HepG2 (cell line): ENCODE measurements around the gene ART3. TPM values are rescaled to one million over a fixed set of nuclear protein-coding genes. Genes with fewer than 3 reads are reported as not detected.
A peak's percentile ranks its signal among the peaks of the same experiment; 100 is the strongest.

Experiments used
- CEBPG ChIP-seq: IDR thresholded peaks from 2 replicates; pipeline ENCODE4 v1.6.1; 2016
- FOXA1 ChIP-seq, 2 experiments: fragments of 450-650 bp in 1 of 2; sonication (generic) in 1 of 2; formaldehyde crosslinking in 1 of 2; IDR thresholded peaks; 2 replicates each; pipeline versions ENCODE4 v1.4.0 to v1.6.1; 2016 to 2020; ENCODE audit warnings: missing genetic modification reagents in 1 of 2
- FOXP1 ChIP-seq, 2 experiments: fragments of 450-650 bp in 1 of 2; IDR thresholded peaks; 2 replicates each; pipeline ENCODE4 v1.6.1; 2017 to 2018; ENCODE audit warnings: antibody characterized with exemption in 1 of 2
- GFI1 ChIP-seq: sonication (generic); formaldehyde crosslinking; IDR thresholded peaks from 2 replicates; pipeline ENCODE4 v1.5.0; 2020; ENCODE audit warnings: missing genetic modification reagents, mild to moderate bottlenecking, borderline replicate concordance
- KDM6A ChIP-seq: IDR thresholded peaks from 2 replicates; pipeline ENCODE4 v1.6.1; 2016; ENCODE audit warnings: low read depth
- KMT2B ChIP-seq: IDR thresholded peaks from 2 replicates; pipeline ENCODE4 v1.6.1; 2016; ENCODE audit warnings: missing genetic modification reagents, missing compliant biosample characterization
- MTF2 ChIP-seq: sonication (generic); formaldehyde crosslinking; IDR thresholded peaks from 2 replicates; pipeline ENCODE4 v1.5.0; 2020; ENCODE audit warnings: missing genetic modification reagents, borderline replicate concordance
- NFKB2 ChIP-seq: sonication (generic); formaldehyde crosslinking; IDR thresholded peaks from 2 replicates; pipeline ENCODE4 v1.4.0; 2020; ENCODE audit warnings: missing genetic modification reagents, borderline replicate concordance
- NR2F1 ChIP-seq, 2 experiments: fragments of 450-650 bp in 1 of 2; formaldehyde crosslinking in 1 of 2; IDR thresholded peaks; 2 replicates each; pipeline versions ENCODE4 v1.5.0 to v1.6.1; 2016 to 2020; ENCODE audit warnings: mild to moderate bottlenecking in 1 of 2, missing compliant biosample characterization in 1 of 2, missing genetic modification reagents in 1 of 2, moderate library complexity in 1 of 2
- PITX1 ChIP-seq: sonication (generic); formaldehyde crosslinking; IDR thresholded peaks from 2 replicates; pipeline ENCODE4 v1.5.1; 2020; ENCODE audit warnings: mild to moderate bottlenecking, missing genetic modification reagents
- PRPF4 ChIP-seq: fragments of 200-400 bp; formaldehyde crosslinking; IDR thresholded peaks from 2 replicates; pipeline ENCODE4 v1.6.1; 2016; ENCODE audit warnings: low read length, low read depth; ENCODE audit not compliant: poor library complexity, severe bottlenecking
- SP2 ChIP-seq: sonication (generic); formaldehyde crosslinking; IDR thresholded peaks from 2 replicates; pipeline ENCODE4 v1.5.1; 2020; ENCODE audit warnings: mild to moderate bottlenecking, missing genetic modification reagents
- SP5 ChIP-seq: IDR thresholded peaks from 2 replicates; pipeline ENCODE4 v1.6.1; 2016; ENCODE audit warnings: low read depth, borderline replicate concordance
- TP53 ChIP-seq: sonication (generic); formaldehyde crosslinking; conservative IDR thresholded peaks from 2 replicates; pipeline ENCODE4 v1.4.0; 2020; ENCODE audit warnings: missing genetic modification reagents
- ZIK1 ChIP-seq: sonication (generic); formaldehyde crosslinking; IDR thresholded peaks from 2 replicates; pipeline ENCODE4 v1.5.0; 2020; ENCODE audit warnings: mild to moderate bottlenecking, low read depth, missing genetic modification reagents, borderline replicate concordance
- ZNF569 ChIP-seq: sonication (generic); formaldehyde crosslinking; IDR thresholded peaks from 2 replicates; pipeline ENCODE4 v1.5.0; 2020; ENCODE audit warnings: mild to moderate bottlenecking, missing genetic modification reagents, moderate library complexity, borderline replicate concordance
- ZNF614 ChIP-seq: IDR thresholded peaks from 2 replicates; pipeline ENCODE4 v1.6.1; 2018; ENCODE audit warnings: missing biosample characterization, missing genetic modification reagents, inconsistent platforms, borderline replicate concordance
- ZNF772 ChIP-seq: sonication (generic); formaldehyde crosslinking; IDR thresholded peaks from 2 replicates; pipeline ENCODE4 v1.5.0; 2020; ENCODE audit warnings: mild to moderate bottlenecking, missing genetic modification reagents
- polyA plus RNA-seq, 8 experiments: library from polyadenylated mRNA; depleted of rRNA in 3 of 8; stranded (reverse) in 7 of 8; unstranded in 1 of 8; fragments of >200 nt; fragmentation: Illumina TruSeq in 4 of 8; extraction: Trizol in 4 of 8; gene quantifications; 2 replicates each; pipeline versions ENCODE4 v1.2.1 to v1.2.3, GENCODE V29; 2011 to 2016; ENCODE audit warnings: low read depth in 4 of 8, missing spikeins in 1 of 8, mixed read lengths in 1 of 8; ENCODE audit not compliant: insufficient read depth in 1 of 8
- total RNA-seq, 5 experiments: library from RNA; depleted of rRNA; stranded (reverse); fragments of >200 nt; fragmentation: Illumina TruSeq; extraction: Trizol; gene quantifications; 2 replicates each; pipeline ENCODE4 v1.2.3, GENCODE V29; 2016; ENCODE audit warnings: low read depth in 1 of 5
- TF ChIP-seq, protein P1 (sequence below): IDR thresholded peaks from 2 replicates; pipeline ENCODE4 v1.6.1; 2016; ENCODE audit warnings: missing biosample characterization, missing genetic modification reagents, low read depth
- TF ChIP-seq, protein P2 (sequence below): sonication (generic); formaldehyde crosslinking; IDR thresholded peaks from 2 replicates; pipeline ENCODE4 v1.8.1; 2023; ENCODE audit warnings: mild to moderate bottlenecking, moderate library complexity, missing genetic modification reagents
- TF ChIP-seq, protein P3 (sequence below): sonication (generic); formaldehyde crosslinking; IDR thresholded peaks from 2 replicates; pipeline ENCODE4 v1.4.0; 2020; ENCODE audit warnings: mild to moderate bottlenecking, missing genetic modification reagents, borderline replicate concordance

The ART3 gene
- total and polyA plus RNA-seq, 2 of the 13 experiments (the other 11 are each of a cell fraction or from before 2014, with no cell fraction given): not detected

DNA sequence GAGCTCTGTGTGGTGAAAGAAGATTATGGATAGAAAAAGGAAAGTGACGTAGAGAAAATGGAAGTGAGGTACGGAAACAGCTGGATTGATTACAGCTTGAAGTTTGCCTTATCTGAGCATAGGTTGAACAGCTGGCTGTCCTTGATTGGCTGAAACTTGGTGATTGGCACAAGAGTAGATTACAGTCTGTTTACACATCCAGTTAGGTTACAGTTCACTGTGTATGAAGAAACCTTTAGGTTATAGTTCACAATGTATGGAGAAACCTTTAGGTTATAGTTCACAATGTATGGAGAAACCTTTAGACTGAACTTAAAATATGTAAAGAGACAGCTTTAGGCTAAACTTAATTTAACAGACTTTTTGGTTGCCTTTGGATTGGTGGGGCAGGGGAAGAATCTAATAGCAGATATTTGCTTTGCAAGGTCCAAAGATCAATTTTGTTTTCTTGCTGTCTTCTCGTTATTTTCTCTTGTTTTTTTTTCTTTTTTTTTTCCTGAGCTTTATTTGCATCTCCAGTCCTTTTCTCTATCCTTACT, 15.6 kb upstream of the ART3 start (continued):
- no peak for TF ChIP-seq ZNF614
- TF ChIP-seq ZNF569: no peak
- no peak for TF ChIP-seq KDM6A (CRISPR knock-in tag)
- 0 out of 2 replicates have a peak, but pooled peaks have one; percentile 38 for TF ChIP-seq PITX1 (CRISPR knock-in tag)
- no peak for TF ChIP-seq NFKB2 (CRISPR knock-in tag)
- peak; percentile 28; the same call in 1 of the 2 replicates for TF ChIP-seq FOXP1 (IDR thresholded peaks at IDR 0.05)
- peak; percentile 33; the same call in 1 of the 2 replicates for TF ChIP-seq FOXP1 (CRISPR knock-in tag; IDR thresholded peaks at IDR 0.05)
- no peak for TF ChIP-seq SP5 (CRISPR knock-in tag)
- TF ChIP-seq TP53 (CRISPR knock-in tag): no peak
- peak; percentile 29; the same call in 1 of the 2 replicates for TF ChIP-seq FOXA1 (IDR thresholded peaks at IDR 0.05)
- TF ChIP-seq FOXA1 (CRISPR knock-in tag; IDR thresholded peaks at IDR 0.05): peak; percentile 65
- no peak for TF ChIP-seq ZNF772 (CRISPR knock-in tag)
- peak; percentile 42; the same call in 1 of the 2 replicates for TF ChIP-seq SP2 (CRISPR knock-in tag)
- TF ChIP-seq, protein P1, sequence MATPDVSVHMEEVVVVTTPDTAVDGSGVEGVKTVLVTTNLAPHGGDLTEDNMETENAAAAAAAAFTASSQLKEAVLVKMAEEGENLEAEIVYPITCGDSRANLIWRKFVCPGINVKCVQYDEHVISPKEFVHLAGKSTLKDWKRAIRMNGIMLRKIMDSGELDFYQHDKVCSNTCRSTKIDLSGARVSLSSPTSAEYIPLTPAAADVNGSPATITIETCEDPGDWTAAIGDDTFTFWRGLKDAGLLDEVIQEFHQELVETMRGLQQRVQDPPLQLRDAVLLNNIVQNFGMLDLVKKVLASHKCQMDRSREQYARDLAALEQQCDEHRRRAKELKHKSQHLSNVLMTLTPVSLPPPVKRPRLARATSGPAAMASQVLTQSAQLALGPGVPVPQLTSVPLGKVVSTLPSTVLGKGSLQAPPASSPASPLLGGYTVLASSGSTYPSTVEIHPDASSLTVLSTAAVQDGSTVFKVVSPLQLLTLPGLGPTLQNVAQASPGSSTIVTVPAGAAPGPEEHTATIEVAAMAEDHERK (CRISPR knock-in tag): no peak
- no peak for TF ChIP-seq GFI1 (CRISPR knock-in tag)
- TF ChIP-seq, protein P2, sequence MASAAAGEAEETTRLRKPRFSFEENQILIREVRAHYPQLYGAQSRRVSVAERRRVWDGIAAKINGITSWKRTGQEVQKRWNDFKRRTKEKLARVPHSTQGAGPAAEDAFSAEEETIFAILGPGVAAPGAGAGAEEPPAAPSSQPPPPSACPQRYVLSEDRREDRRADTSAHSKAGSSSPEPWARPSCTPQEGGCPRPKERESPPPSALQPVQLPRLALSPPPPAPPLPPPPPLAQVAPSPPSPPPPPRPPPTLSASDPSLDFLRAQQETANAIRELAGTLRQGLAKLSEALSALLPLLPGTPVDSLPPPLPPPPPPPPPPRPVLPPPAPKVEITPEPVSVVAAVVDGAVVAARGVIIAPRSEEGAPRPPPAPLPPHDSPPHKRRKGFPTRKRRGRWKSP (CRISPR knock-in tag): no peak
- TF ChIP-seq ZIK1: no peak
- TF ChIP-seq KMT2B (CRISPR knock-in tag): no peak
- no peak for TF ChIP-seq PRPF4
- no peak for TF ChIP-seq MTF2 (CRISPR knock-in tag)
- peak; percentile 49 for TF ChIP-seq CEBPG (CRISPR knock-in tag)
- TF ChIP-seq NR2F1 (CRISPR knock-in tag; IDR thresholded peaks at IDR 0.05): peak in 1 of 2 experiments; percentile 30; a peak in 1 of 4 replicates
- TF ChIP-seq, protein P3, sequence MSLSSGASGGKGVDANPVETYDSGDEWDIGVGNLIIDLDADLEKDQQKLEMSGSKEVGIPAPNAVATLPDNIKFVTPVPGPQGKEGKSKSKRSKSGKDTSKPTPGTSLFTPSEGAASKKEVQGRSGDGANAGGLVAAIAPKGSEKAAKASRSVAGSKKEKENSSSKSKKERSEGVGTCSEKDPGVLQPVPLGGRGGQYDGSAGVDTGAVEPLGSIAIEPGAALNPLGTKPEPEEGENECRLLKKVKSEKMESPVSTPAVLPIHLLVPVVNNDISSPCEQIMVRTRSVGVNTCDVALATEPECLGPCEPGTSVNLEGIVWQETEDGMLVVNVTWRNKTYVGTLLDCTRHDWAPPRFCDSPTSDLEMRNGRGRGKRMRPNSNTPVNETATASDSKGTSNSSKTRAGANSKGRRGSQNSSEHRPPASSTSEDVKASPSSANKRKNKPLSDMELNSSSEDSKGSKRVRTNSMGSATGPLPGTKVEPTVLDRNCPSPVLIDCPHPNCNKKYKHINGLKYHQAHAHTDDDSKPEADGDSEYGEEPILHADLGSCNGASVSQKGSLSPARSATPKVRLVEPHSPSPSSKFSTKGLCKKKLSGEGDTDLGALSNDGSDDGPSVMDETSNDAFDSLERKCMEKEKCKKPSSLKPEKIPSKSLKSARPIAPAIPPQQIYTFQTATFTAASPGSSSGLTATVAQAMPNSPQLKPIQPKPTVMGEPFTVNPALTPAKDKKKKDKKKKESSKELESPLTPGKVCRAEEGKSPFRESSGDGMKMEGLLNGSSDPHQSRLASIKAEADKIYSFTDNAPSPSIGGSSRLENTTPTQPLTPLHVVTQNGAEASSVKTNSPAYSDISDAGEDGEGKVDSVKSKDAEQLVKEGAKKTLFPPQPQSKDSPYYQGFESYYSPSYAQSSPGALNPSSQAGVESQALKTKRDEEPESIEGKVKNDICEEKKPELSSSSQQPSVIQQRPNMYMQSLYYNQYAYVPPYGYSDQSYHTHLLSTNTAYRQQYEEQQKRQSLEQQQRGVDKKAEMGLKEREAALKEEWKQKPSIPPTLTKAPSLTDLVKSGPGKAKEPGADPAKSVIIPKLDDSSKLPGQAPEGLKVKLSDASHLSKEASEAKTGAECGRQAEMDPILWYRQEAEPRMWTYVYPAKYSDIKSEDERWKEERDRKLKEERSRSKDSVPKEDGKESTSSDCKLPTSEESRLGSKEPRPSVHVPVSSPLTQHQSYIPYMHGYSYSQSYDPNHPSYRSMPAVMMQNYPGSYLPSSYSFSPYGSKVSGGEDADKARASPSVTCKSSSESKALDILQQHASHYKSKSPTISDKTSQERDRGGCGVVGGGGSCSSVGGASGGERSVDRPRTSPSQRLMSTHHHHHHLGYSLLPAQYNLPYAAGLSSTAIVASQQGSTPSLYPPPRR (CRISPR knock-in tag): no peak
